Measurements from ENCODE around the gene ATAD2B.

GRCh38 chr2:23900133-23900532 is 26.8 kb downstream of the ATAD2B start:
- no peak for TF ChIP-seq CTCF (IDR thresholded peaks at IDR 0.05)
- no peak for TF ChIP-seq YY1 (IDR thresholded peaks at IDR 0.05; ENCODE audit: low read depth)
- no peak for TF ChIP-seq CHD2 (IDR thresholded peaks at IDR 0.05; ENCODE audit: low read length, partially characterized antibody)
- no peak for TF ChIP-seq GATA2 (CRISPR knock-in tag; IDR thresholded peaks at IDR 0.05)
- TF ChIP-seq NRF1 (IDR thresholded peaks at IDR 0.05; ENCODE audit: low read depth, low read length), result no peak
- no peak for TF ChIP-seq RFX5 (IDR thresholded peaks at IDR 0.05; ENCODE audit: low read length)
- TF ChIP-seq, protein P1, sequence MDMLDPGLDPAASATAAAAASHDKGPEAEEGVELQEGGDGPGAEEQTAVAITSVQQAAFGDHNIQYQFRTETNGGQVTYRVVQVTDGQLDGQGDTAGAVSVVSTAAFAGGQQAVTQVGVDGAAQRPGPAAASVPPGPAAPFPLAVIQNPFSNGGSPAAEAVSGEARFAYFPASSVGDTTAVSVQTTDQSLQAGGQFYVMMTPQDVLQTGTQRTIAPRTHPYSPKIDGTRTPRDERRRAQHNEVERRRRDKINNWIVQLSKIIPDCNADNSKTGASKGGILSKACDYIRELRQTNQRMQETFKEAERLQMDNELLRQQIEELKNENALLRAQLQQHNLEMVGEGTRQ (IDR thresholded peaks at IDR 0.05; ENCODE audit: borderline replicate concordance, low read depth, low read length), result no peak
- TF ChIP-seq TCF12 (IDR thresholded peaks at IDR 0.05), result no peak
